IMR-90 (cell line): ENCODE measurements around the gene MET. TPM values are rescaled to one million over a fixed set of nuclear protein-coding genes. Genes with fewer than 3 reads are reported as not detected.

Experiments
- ATAC-seq: fragments of 200-7000 bp; cut with Tn5 transposase; 2 replicates; pipeline ENCODE4 v1.9.1; 2020; ENCODE audit warnings: low read depth, mild to moderate bottlenecking, moderate library complexity
- BruUV-seq: library from RNA; stranded (reverse); fragments of 400-500 nt; replicated peaks from 2 replicates; lab custom pipeline; 2021; lab: Mats Ljungman, UMichigan
- CTCF ChIA-PET: fragments of 300-600 bp; formaldehyde crosslinking; extraction: SDS; loops from one replicate; lab custom pipeline; 2021; ENCODE audit warnings: antibody characterized with exemption; lab: Yijun Ruan, JAX
- POLR2A ChIA-PET: fragments of 300-600 bp; sonication (Branson Sonifier 250); formaldehyde crosslinking; loops from one replicate; lab custom pipeline; 2022; ENCODE audit warnings: antibody characterized with exemption; ENCODE audit not compliant: unreplicated experiment; lab: Charles Lee
- DNase-seq: peaks from one replicate; pipeline ENCODE4 v3.0.0; 2013
- H2AFZ ChIP-seq: replicated peaks from 2 replicates; pipeline ENCODE3; 2013; ENCODE audit warnings: low read length, mild to moderate bottlenecking; ENCODE audit not compliant: poor library complexity
- H2AK5ac ChIP-seq: 2 replicates; pipeline ENCODE4 v1.6.1; 2013; ENCODE audit warnings: low read depth, low read length, inconsistent platforms
- H2AK9ac ChIP-seq: replicated peaks from 2 replicates; pipeline ENCODE3; 2013; ENCODE audit warnings: mild to moderate bottlenecking, low read depth, low read length, moderate library complexity; ENCODE audit not compliant: poor library complexity
- H2BK120ac ChIP-seq: 2 replicates; pipeline ENCODE4 v1.6.1; 2013; ENCODE audit warnings: low read depth, low read length, inconsistent platforms
- H2BK15ac ChIP-seq: 3 replicates; pipeline ENCODE4 v1.6.1; 2013; ENCODE audit warnings: low read depth, low read length, inconsistent platforms
- H2BK20ac ChIP-seq: 2 replicates; pipeline ENCODE4 v1.6.1; 2013; ENCODE audit warnings: low read depth, mild to moderate bottlenecking, inconsistent platforms, low read length, moderate library complexity
- H2BK5ac ChIP-seq: 2 replicates; pipeline ENCODE4 v1.6.1; 2013; ENCODE audit warnings: mild to moderate bottlenecking, low read depth, low read length, inconsistent platforms; ENCODE audit not compliant: poor library complexity, severe bottlenecking
- H3K14ac ChIP-seq: replicated peaks from 2 replicates; pipeline ENCODE4 v1.6.1; 2013; ENCODE audit warnings: low read depth, low read length, inconsistent platforms
- H3K18ac ChIP-seq: 2 replicates; pipeline ENCODE4 v1.6.1; 2013; ENCODE audit warnings: low read depth, low read length, control low read depth
- H3K23ac ChIP-seq: 2 replicates; pipeline ENCODE4 v1.6.1; 2013; ENCODE audit warnings: low read depth, low read length, inconsistent platforms
- H3K27ac ChIP-seq: 2 replicates; pipeline ENCODE4 v1.5.1; 2013; ENCODE audit warnings: mild to moderate bottlenecking, control low read depth, low read length; ENCODE audit not compliant: insufficient read depth
- H3K27me3 ChIP-seq: 2 replicates; pipeline ENCODE4 v1.6.1; 2013; ENCODE audit warnings: low read length; ENCODE audit not compliant: control insufficient read depth, insufficient read depth
- H3K36me3 ChIP-seq: 2 replicates; pipeline ENCODE4 v1.6.1; 2013; ENCODE audit warnings: low read length, mixed read lengths; ENCODE audit not compliant: control insufficient read depth, insufficient read depth
- H3K4ac ChIP-seq: 2 replicates; pipeline ENCODE4 v1.6.1; 2013; ENCODE audit warnings: low read depth, low read length, inconsistent platforms
- H3K4me1 ChIP-seq: 2 replicates; pipeline ENCODE4 v1.6.1; 2013; ENCODE audit warnings: low read length, mixed read lengths; ENCODE audit not compliant: control insufficient read depth, insufficient read depth
- H3K4me2 ChIP-seq: 2 replicates; pipeline ENCODE4 v1.6.1; 2013; ENCODE audit warnings: low read depth, mild to moderate bottlenecking, control low read depth, low read length, moderate library complexity
- H3K4me3 ChIP-seq: 2 replicates; pipeline ENCODE4 v1.5.1; 2013; ENCODE audit warnings: low read depth, mild to moderate bottlenecking, control low read depth, low read length, moderate library complexity; ENCODE audit not compliant: insufficient read depth
- H3K56ac ChIP-seq: 2 replicates; pipeline ENCODE4 v1.6.1; 2013; ENCODE audit warnings: low read length, inconsistent platforms; ENCODE audit not compliant: insufficient read depth; ENCODE audit errors: extremely low read depth
- H3K79me1 ChIP-seq, 2 experiments: 2 replicates each; pipeline ENCODE4 v1.6.1; 2013; ENCODE audit warnings: low read length in 2 of 2, inconsistent platforms in 1 of 2, low read depth in 1 of 2
- H3K9ac ChIP-seq: 2 replicates; pipeline ENCODE4 v1.6.1; 2013; ENCODE audit warnings: low read depth, low read length, control low read depth
- H3K9me1 ChIP-seq: 2 replicates; pipeline ENCODE4 v1.6.1; 2013; ENCODE audit warnings: low read length, inconsistent platforms; ENCODE audit not compliant: insufficient read depth
- H3K9me3 ChIP-seq: 2 replicates; pipeline ENCODE4 v1.6.1; 2013; ENCODE audit warnings: low read length; ENCODE audit not compliant: control insufficient read depth, insufficient read depth
- H4K20me1 ChIP-seq: 2 replicates; pipeline ENCODE4 v1.6.1; 2013; ENCODE audit warnings: low read length, inconsistent platforms; ENCODE audit not compliant: insufficient read depth
- H4K5ac ChIP-seq: 2 replicates; pipeline ENCODE4 v1.6.1; 2013; ENCODE audit warnings: mild to moderate bottlenecking, low read depth, low read length, control low read depth
- H4K8ac ChIP-seq, 2 experiments: 2 replicates each; pipeline ENCODE4 v1.6.1; 2013; ENCODE audit warnings: low read depth in 2 of 2, low read length in 2 of 2, control low read depth in 1 of 2, inconsistent platforms in 1 of 2
- H4K91ac ChIP-seq: 2 replicates; pipeline ENCODE4 v1.6.1; 2013; ENCODE audit warnings: low read depth, low read length, inconsistent platforms; ENCODE audit not compliant: insufficient read depth
- BHLHE40 ChIP-seq: fragments of 150-350 bp; IDR thresholded peaks from 2 replicates; pipeline ENCODE4 v1.6.1; 2016; ENCODE audit warnings: mild to moderate bottlenecking, low read depth, low read length
- CEBPB ChIP-seq: IDR thresholded peaks from 2 replicates; pipeline ENCODE4 v1.6.1; 2012; ENCODE audit warnings: low read depth, low read length, improper control_type of control experiment
- CHD1 ChIP-seq: IDR thresholded peaks from 2 replicates; pipeline ENCODE4 v1.6.1; 2012; ENCODE audit warnings: low read depth, low read length, improper control_type of control experiment
- CTCF ChIP-seq: conservative IDR thresholded peaks from 2 replicates; pipeline ENCODE4 v1.5.1; 2012; ENCODE audit warnings: mild to moderate bottlenecking, low read depth, low read length, improper control_type of control experiment
- ELK1 ChIP-seq: fragments of 150-350 bp; IDR thresholded peaks from 2 replicates; pipeline ENCODE4 v1.6.1; 2016; ENCODE audit warnings: low read depth, mild to moderate bottlenecking, low read length, moderate library complexity, borderline replicate concordance
- FOS ChIP-seq: fragments of 150-350 bp; IDR thresholded peaks from 2 replicates; pipeline ENCODE4 v1.6.1; 2016; ENCODE audit warnings: low read depth, low read length
- MAFK ChIP-seq: IDR thresholded peaks from 2 replicates; pipeline ENCODE4 v1.6.1; 2012; ENCODE audit warnings: low read depth, low read length, improper control_type of control experiment
- MAZ ChIP-seq: IDR thresholded peaks from 2 replicates; pipeline ENCODE4 v1.6.1; 2012; ENCODE audit warnings: low read depth, mild to moderate bottlenecking, low read length, improper control_type of control experiment, moderate library complexity, borderline replicate concordance
- MXI1 ChIP-seq: IDR thresholded peaks from 2 replicates; pipeline ENCODE4 v1.6.1; 2012; ENCODE audit warnings: low read depth, mild to moderate bottlenecking, low read length, moderate library complexity, borderline replicate concordance
- NFE2L2 ChIP-seq: fragments of 150-350 bp; IDR thresholded peaks from 2 replicates; pipeline ENCODE4 v1.6.1; 2016; ENCODE audit warnings: low read depth, mild to moderate bottlenecking, low read length
- POLR2A ChIP-seq: IDR thresholded peaks from 2 replicates; pipeline ENCODE4 v1.6.1; 2012; ENCODE audit warnings: mild to moderate bottlenecking, low read depth, low read length
- RFX5 ChIP-seq: IDR thresholded peaks from 2 replicates; pipeline ENCODE4 v1.8.0; 2012; ENCODE audit warnings: low read depth, mild to moderate bottlenecking, low read length, moderate library complexity
- SMC3 ChIP-seq: fragments of 150-350 bp; IDR thresholded peaks from 2 replicates; pipeline ENCODE4 v1.6.1; 2016; ENCODE audit warnings: low read depth, mild to moderate bottlenecking, antibody characterized with exemption, low read length, moderate library complexity
- USF2 ChIP-seq: fragments of 150-350 bp; IDR thresholded peaks from 2 replicates; pipeline ENCODE4 v1.6.1; 2017; ENCODE audit warnings: mild to moderate bottlenecking, antibody characterized with exemption, low read length, low read depth
- WGBS, 2 experiments: methylation state at CpG; one replicate each; pipeline versions ENCODE4 v1.1.5 to v1.1.7; 2013; ENCODE audit warnings: missing lambda C conversion rate in 2 of 2; ENCODE audit not compliant: insufficient read length in 1 of 2; ENCODE audit errors: extremely low coverage in 2 of 2; 5-methylcytosine and 5-hydroxymethylcytosine counted together
- dilution Hi-C: fragments of 300-500 bp; cut with HindIII; formaldehyde crosslinking; loops from one replicate; pipeline ENCODE4 v1.14.3; 2018; ENCODE audit warnings: low sequenced_read_pairs; ENCODE audit not compliant: unreplicated experiment
- in situ Hi-C: fragments of 300-500 bp; cut with MboI; formaldehyde crosslinking; loops from 3 replicates; pipeline ENCODE4 v1.14.3; 2019; ENCODE audit warnings: low sequenced_read_pairs, inconsistent platforms, mixed read lengths
- intact Hi-C: fragments of 100-400 bp; cut with micrococcal nuclease; formaldehyde crosslinking; loops from 2 replicates; pipeline ENCODE4 v1.10.0; 2022
- polyA plus RNA-seq, 3 experiments: library from polyadenylated mRNA; depleted of rRNA; stranded (reverse); fragments of >200 nt; gene quantifications; 2 replicates each; pipeline ENCODE4 v1.2.3, GENCODE V29; 2012; ENCODE audit warnings: low replicate concordance in 1 of 3
- total RNA-seq: library from RNA; depleted of rRNA; stranded (reverse); fragments of >200 nt; gene quantifications from 2 replicates; pipeline ENCODE4 v1.2.3, GENCODE V29; 2012

The MET gene
- total and polyA plus RNA-seq, 2 of the 4 experiments (the other 2 are of a cell fraction): 15.0 to 84.6 TPM

- no peak overlapping the region for H3K23ac ChIP-seq
- no peak overlapping the region for H3K4ac ChIP-seq
- no peak overlapping the region for H3K56ac ChIP-seq
- no peaks in the 10 kb centered on the region for H3K9me3 ChIP-seq
- no TSS peak for BruUV-seq
- H3K4me1 ChIP-seq: peaks cover 7% of the 10 kb centered on the region
- H3K4me3 ChIP-seq: no peak overlapping the region
- H3K14ac ChIP-seq: no peak overlapping the region
- no peak overlapping the region for H2BK120ac ChIP-seq
- H3K27me3 ChIP-seq: no peaks in the 10 kb centered on the region
- H2AFZ ChIP-seq: no peak overlapping the region
- no peak overlapping the region for H3K4me2 ChIP-seq
- H4K5ac ChIP-seq: no peak overlapping the region
- dilution Hi-C loops: no loop called here
- in situ Hi-C loops: no loop called here
- H3K27ac ChIP-seq: no peak overlapping the region
- H2AK9ac ChIP-seq: no peak overlapping the region
- no peak overlapping the region; the same call in 1 of the 2 replicates for H2AK5ac ChIP-seq
- H3K36me3 ChIP-seq: no peaks in the 10 kb centered on the region
- no peak overlapping the region for H3K9ac ChIP-seq
- no peaks in the 10 kb centered on the region for H4K20me1 ChIP-seq
- H2BK5ac ChIP-seq: no peak overlapping the region
- 100% methylated on average over 2 of the region's 13 CpGs; no CpG with 5 or more reads in 1 of the 2 experiments for WGBS, 2 experiments
- H3K18ac ChIP-seq: no peak overlapping the region
- H3K9me1 ChIP-seq: 0 out of 2 replicates have a peak, but pooled peaks cover 2% of the 10 kb centered on the region
- H4K8ac ChIP-seq: no peak overlapping the region
- intact Hi-C loops: no loop called here
- DNase-seq (no peak), ATAC-seq (no peak)
- no peaks in the 10 kb centered on the region for H3K79me1 ChIP-seq
- no peak overlapping the region for H2BK15ac ChIP-seq
- TF ChIP-seq MAFK: no peak
- no peak for TF ChIP-seq MXI1
- no peak for TF ChIP-seq NFE2L2
- no peak for TF ChIP-seq ELK1
- TF ChIP-seq POLR2A: no peak
- TF ChIP-seq BHLHE40: no peak
- TF ChIP-seq CTCF: no peak
- no peak for TF ChIP-seq USF2
- TF ChIP-seq SMC3: no peak
- TF ChIP-seq CEBPB: no peak
- TF ChIP-seq RFX5: no peak
- no peak for TF ChIP-seq CHD1
- TF ChIP-seq MAZ: no peak
- no peak for TF ChIP-seq FOS
- POLR2A ChIA-PET: no interaction called here
- no peak overlapping the region for H4K91ac ChIP-seq
- CTCF ChIA-PET: interaction anchor here (0.8 to 1.3 kb wide), 3 partner anchors 9 to 43 kb away, joined by 3 to 4 read pairs (median 3); no protein-coding TSS in a partner anchor
- no peak overlapping the region for H2BK20ac ChIP-seq
Observed at GRCh38 chr7:116633131-116633988, 38.6 kb upstream of the MET start.
